GM23338 (cell line): ENCODE measurements around the gene RNF167.
A peak's percentile ranks its signal among the peaks of the same experiment; 100 is the strongest.

Source experiments
- CTCF ChIP-seq, 2 experiments: fragments of 200-600 bp in 1 of 2; sonication (generic) in 1 of 2; conservative IDR thresholded peaks; 2 replicates each; pipeline versions ENCODE4 v1.5.1 to v1.6.1; 2016 to 2017; ENCODE audit warnings: antibody characterized with exemption in 2 of 2, low read depth in 2 of 2, mild to moderate bottlenecking in 2 of 2, moderate library complexity in 1 of 2
- EZH2 ChIP-seq: fragments of 200-600 bp; sonication (generic); IDR thresholded peaks from one replicate; pipeline ENCODE4 v1.8.0; 2017; ENCODE audit warnings: antibody characterized with exemption, mild to moderate bottlenecking, low read depth; ENCODE audit not compliant: unreplicated experiment
- POLR2AphosphoS5 ChIP-seq: IDR thresholded peaks from 2 replicates; pipeline ENCODE4 v1.6.1; 2016; ENCODE audit warnings: antibody characterized with exemption, low read depth

GRCh38 chr17:4948931-4949320 is 8.9 kb downstream of the RNF167 start:
- TF ChIP-seq CTCF (conservative IDR thresholded peaks at IDR 0.05; ENCODE audit: low read depth in 2 of 2), result no peak
- TF ChIP-seq POLR2AphosphoS5, result peak; percentile 29; the same call in 1 of the 2 replicates
- TF ChIP-seq EZH2, result no peak
